ENCODE data around the gene SFXN3.

GRCh38 chr10:101087376-101087775 is 56.3 kb downstream of the SFXN3 start:
- TF ChIP-seq POLR2AphosphoS5 (IDR thresholded peaks at IDR 0.05; ENCODE audit: low read depth) = no peak
- no peak for TF ChIP-seq CTCF (conservative IDR thresholded peaks at IDR 0.05; ENCODE audit: low read depth in 2 of 2)
- TF ChIP-seq EZH2 (IDR thresholded peaks at IDR 0.05; ENCODE audit: low read depth, unreplicated experiment) = no peak
- no peak for TF ChIP-seq CREB1 (CRISPR knock-in tag; IDR thresholded peaks at IDR 0.05; ENCODE audit: low read depth)
- TF ChIP-seq REST (IDR thresholded peaks at IDR 0.05; ENCODE audit: unreplicated experiment) = no peak
- TF ChIP-seq, protein P1, sequence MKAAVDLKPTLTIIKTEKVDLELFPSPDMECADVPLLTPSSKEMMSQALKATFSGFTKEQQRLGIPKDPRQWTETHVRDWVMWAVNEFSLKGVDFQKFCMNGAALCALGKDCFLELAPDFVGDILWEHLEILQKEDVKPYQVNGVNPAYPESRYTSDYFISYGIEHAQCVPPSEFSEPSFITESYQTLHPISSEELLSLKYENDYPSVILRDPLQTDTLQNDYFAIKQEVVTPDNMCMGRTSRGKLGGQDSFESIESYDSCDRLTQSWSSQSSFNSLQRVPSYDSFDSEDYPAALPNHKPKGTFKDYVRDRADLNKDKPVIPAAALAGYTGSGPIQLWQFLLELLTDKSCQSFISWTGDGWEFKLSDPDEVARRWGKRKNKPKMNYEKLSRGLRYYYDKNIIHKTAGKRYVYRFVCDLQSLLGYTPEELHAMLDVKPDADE (IDR thresholded peaks at IDR 0.05) = no peak
